Measurements from ENCODE around the gene HDDC2.

DNA sequence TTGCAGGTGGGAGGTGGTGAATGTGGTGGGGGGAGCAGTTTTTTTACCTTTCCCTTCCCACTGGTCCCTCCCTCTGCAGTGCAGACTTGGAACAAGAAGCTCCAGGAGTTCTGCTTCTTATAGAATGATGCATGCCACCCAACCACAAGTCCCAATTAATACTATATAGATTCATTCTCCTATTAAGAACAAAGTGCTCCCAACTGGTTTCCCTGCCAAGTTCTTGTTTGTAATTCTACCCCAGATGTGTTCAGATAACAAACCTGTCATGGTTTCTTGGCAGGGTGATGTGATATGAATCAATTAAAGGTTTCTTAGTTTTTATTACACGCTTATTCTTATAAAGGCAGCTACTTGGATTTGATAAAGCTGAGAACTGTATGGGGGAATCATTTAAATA, 23.9 kb downstream of the HDDC2 start:
- TF ChIP-seq, protein P1, sequence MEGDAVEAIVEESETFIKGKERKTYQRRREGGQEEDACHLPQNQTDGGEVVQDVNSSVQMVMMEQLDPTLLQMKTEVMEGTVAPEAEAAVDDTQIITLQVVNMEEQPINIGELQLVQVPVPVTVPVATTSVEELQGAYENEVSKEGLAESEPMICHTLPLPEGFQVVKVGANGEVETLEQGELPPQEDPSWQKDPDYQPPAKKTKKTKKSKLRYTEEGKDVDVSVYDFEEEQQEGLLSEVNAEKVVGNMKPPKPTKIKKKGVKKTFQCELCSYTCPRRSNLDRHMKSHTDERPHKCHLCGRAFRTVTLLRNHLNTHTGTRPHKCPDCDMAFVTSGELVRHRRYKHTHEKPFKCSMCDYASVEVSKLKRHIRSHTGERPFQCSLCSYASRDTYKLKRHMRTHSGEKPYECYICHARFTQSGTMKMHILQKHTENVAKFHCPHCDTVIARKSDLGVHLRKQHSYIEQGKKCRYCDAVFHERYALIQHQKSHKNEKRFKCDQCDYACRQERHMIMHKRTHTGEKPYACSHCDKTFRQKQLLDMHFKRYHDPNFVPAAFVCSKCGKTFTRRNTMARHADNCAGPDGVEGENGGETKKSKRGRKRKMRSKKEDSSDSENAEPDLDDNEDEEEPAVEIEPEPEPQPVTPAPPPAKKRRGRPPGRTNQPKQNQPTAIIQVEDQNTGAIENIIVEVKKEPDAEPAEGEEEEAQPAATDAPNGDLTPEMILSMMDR (conservative IDR thresholded peaks at IDR 0.05; ENCODE audit: low read length) = no peak
- TF ChIP-seq EZH2phosphoT487 (IDR thresholded peaks at IDR 0.05; ENCODE audit: borderline replicate concordance, low read depth, low read length) = no peak
